Myocyte (in vitro differentiated cells): ENCODE results near the gene MT1M. TPM values are rescaled to one million over a fixed set of nuclear protein-coding genes. Genes with fewer than 3 reads are reported as not detected.
"Not testable (repeated sequence)": the region's sequence is repeated elsewhere in the genome, so short reads cannot be mapped to it uniquely, and the experiment has no call there.

Experiments
- DNase-seq: peaks from one replicate; pipeline ENCODE4 v3.0.0-alpha.2; 2012; ENCODE audit warnings: low read depth
- total RNA-seq: library from RNA; depleted of rRNA; stranded (reverse); fragments of >200 nt; gene quantifications from 2 replicates; pipeline ENCODE4 v1.2.3, GENCODE V29; 2014

Gene MT1M
- total RNA-seq, 1 donor from 2014 or later: not detected

DNA sequence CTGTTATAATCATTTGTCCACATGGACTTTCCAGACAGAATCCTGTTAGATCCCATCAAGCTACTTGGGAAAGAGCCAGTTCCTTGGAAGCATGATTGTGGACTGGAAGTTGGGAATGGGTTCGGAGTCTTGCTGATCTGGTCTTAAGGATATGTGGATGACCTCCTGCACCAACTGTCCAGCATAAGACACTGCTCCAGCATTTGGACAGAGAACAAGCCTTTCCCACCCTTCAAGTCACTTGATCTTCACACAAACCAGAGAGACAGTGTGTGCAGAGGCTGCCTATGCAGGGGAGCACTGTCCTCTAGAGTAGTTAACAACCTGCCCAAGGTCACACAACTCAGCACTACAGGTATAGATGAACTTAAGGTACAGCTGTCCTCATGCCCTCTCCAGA lies 13.4 kb downstream of the MT1M start:
- no peak for DNase-seq

DNA sequence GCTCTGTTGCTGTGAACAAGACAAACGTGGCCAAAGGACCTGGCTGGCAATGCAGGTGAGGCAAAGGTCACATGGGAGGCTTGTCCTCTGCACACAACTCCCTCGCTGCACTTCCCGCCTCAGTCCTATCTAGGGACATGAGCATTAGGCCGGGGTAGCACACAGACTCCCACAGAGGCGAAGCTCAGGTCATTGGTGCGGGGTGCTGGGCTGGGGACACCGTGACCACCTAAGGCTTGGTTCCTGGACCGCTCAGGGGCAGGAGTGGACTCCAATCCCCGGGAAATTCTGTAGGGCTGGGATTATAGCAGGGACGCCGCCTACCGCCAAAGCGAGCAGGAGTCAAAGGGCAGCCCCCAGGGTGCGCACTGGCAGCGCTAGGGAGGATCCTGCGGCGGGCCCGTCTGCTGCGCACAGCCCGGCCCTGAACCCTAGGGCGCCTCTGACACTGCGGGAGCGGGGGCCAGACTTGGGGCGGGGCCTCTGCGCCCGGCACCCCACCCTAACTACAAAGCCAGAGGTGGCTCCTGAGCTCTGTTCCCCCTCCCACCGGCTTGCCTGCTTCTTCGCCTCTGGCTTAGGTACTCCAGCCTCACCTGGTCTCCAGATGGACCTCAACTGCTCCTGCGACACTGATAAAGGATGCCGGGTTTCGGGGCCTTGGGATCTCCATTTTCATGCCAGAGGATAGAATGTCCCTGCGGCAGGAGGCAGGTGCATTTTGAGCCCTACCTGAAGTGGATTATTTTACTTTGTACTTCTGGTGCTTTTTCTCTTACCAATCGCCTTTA lies 15.4 kb downstream of the MT1M start:
- DNase-seq: no peak

DNA sequence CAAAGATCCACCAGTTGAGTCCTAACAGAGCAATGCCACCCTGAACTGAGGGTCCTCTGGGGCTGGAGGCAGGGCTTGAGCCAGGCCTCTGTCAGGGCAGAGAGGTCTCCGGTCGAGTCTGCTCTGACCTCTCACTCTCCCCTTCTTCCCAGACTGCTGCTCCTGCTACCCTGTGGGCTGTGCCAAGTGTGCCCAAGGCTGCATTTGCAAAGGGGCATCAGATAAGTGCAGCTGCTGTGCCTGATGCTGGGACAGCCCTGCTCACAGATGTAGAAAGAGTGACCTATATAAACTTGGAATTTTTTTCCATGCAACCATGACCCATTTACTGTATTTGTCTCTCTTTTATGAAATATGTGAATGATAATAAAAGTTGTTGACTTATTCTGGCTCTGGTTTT lies 16.8 kb downstream of the MT1M start:
- DNase-seq: no peak

DNA sequence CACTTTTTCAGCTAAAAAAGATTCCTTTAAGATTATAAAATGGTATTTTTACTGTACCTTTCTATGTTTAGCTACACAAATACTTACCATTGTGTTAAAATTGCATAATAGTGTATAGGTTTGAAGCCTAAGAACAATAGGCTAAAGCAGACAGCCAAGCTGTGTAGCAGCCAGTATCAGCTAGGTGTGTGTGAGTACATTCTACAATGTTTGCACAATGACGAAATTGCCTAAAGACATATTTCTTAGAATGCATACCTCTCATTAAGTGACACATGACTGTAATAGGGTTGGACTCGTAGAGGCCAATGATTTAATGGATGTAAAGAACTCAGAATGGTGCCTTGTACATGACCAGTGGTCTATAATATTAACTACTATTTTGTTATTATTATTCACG lies 17.4 kb downstream of the MT1M start:
- DNase-seq: no peak

DNA sequence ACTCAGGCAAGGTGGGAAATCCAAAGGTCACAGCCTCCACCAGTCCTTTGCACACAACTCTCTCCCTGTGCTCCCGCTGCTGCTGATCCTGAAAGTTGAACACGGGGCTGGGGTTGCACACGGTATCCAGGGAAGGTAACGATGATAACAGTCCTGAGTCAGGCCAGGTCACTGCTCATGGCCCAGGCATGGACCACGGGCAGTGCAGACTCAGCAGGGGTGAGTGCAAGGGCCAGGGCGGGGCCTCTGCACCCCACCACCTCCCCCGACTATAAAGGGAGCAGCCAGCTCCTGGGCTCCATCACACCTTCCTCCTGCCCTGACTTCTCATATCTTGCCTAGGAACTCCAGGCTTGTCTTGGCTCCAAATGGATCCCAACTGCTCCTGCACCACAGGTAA lies 19.1 kb downstream of the MT1M start, which contains the start of gene MT1B:
Gene MT1B (plus strand): TSS at position 301 of the 400 bp plus-strand sequence. CDS start 68 bp downstream, at position 369.
- no peak for DNase-seq

DNA sequence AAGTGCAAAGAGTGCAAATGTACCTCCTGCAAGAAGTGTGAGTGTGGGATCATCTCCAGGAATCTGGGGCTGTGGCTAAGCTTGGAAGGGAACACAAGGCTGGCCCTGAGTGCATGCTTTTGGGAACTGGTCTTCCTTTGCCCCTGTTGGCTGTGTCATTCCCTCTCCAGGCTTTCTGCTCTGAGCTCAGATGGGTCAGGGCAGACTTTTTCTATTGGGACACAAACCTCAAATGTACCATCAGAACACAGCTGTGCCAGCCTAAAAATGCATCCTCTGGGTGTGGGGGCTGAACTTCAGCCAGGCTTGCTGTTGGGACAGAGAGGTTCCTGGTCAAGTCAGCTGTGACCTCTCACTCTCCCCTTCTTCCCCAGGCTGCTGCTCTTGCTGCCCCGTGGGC lies 20.1 kb downstream of the MT1M start:
- peak; percentile 13 for DNase-seq

DNA sequence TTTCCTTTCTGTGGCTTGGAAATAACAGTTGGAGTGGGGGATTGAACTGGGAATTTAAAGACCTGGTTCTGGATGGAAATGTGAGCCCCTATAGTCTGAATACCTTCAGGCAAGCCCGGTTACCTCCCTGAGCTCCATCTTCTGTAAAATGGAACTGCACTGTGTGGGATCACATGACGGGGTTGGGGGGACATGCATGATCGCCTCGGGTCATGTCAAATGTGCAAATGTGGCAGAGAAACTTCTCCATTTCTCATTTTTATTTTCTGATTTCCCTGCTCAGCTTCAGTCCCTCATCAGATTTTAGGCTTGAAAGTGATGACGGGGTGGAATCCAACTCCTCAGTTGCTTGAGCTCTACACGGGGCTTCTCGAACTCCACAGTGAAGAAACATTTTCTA lies 20.8 kb downstream of the MT1M start:
- DNase-seq: no peak

DNA sequence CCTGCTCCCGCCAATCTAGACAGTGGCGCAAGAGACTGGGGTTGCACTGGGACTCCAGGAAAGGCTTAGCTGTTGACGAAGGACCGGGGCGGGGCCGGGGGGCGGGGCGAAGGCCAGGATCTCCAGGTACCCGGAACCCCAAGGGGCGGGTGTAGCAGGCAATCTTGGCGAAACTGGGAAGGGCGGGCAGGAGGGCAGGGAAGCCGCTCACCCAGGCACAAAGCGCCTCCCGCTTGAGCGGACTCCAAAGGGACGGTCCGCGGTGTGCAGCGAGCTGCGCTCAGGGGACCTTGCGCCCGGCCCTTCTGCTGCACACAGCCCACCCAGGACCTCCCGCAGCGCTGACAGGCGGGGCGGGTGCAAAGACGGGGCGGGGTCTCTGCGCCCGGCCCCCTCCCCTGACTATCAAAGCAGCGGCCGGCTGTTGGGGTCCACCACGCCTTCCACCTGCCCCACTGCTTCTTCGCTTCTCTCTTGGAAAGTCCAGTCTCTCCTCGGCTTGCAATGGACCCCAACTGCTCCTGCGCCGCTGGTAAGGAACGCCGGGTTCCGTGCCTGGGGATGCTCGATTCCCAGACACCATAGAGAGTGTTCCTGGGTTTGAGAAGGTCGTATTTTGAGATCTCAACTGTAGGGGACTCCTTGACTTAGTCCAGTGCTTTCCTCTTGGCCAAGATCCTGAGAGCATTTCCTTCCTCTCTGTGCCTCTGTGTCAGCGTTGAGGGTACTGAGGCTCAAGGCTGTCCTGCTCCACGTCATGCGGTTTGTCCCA lies 25.3 kb downstream of the MT1M start, which contains the start of gene MT1F:
Gene MT1F (plus strand): TSS at position 405 of the 772 bp plus-strand sequence. CDS start 100 bp downstream, at position 505.
- DNase-seq: no peak

DNA sequence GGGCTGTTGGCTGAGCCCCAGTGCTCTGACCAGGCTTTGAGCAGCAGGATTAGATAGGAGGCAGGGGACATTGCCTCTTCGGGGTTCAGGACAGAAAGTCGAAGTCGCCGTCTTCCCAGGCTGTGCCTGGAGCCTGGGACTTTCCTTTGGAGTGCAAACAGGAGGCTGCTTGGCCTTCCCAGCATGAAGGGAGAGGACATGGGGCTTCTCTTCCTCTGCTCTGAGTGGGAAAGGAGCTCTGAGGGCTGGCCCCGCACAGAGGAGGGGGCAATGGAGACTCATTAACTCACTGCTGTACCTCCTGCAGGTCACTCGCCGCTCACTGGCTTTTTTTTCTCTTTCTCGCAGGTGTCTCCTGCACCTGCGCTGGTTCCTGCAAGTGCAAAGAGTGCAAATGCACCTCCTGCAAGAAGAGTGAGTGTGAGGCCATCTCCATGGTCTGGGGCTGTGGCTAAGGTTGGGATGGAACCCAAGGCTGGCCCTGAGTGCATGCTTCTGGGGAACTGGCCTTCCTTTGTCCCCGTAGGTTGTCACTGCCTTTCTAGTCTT lies 25.9 kb downstream of the MT1M start:
- no peak for DNase-seq

DNA sequence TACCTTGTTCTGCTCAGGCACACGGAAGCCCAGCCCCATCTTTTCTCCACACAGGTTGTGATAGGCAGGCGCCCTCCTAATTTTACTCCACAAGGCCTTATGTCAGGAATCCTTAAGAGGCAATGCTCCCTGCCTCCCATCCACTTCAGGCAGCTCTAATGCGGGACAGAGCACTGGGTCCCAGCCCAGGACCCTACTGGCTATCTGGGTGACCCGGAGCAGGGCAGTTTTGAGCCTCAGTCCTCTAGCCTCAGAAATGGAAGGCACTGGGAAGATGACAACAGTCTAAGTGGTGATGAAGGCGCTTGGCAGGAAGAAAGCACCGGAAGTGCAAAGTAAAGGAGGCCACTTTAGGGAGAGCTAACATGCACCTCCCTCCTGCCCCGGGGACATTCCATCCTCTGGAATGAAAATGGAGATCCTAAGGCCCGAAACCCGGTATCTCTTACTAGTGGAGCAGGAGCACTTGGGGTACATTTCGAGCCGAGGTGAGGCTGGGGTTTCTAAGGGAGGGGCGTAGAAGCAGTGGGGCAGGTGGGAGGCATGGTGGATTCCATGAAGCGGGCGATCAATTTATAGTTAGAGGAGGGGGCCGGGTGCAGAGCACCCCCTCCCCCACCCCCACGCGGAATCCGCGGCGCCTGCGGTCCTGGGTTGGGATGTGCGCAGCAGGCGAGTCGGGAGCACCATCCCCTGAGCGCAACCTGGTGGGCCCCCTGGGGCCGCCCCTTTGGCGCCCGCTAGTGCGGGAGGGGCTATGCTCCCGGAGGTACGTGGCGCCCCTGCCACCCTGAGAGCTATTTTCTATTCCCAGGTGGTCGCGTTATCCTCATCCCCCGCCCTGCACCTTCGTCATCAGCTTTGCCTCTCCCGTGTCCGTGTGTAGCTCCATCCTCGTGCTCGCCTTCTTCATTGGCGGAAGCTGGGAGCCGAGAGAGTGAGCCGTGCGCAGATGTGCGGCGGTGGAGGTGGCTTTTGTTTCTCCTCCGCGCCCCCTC lies 30.2 kb downstream of the MT1M start:
- no peak for DNase-seq

DNA sequence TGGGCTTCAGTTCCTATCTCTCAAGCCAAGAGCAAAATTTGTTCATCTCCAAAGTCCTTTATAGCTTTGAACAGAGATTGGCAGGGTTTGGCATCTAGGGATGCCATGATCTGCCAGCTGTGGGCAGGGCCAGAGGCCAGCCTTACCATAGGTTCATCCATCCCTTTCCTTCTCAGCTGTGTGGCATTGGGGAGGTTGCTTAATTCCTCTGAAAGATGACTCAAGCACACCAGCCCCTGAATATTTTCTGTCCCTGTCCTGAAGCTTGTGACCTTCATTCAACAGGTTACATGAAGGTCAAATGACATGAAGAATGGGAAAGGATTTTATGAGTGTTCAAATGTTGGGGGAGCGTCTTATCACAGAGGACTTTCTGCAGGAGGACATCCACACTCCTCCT lies 32.0 kb downstream of the MT1M start:
- no peak for DNase-seq

DNA sequence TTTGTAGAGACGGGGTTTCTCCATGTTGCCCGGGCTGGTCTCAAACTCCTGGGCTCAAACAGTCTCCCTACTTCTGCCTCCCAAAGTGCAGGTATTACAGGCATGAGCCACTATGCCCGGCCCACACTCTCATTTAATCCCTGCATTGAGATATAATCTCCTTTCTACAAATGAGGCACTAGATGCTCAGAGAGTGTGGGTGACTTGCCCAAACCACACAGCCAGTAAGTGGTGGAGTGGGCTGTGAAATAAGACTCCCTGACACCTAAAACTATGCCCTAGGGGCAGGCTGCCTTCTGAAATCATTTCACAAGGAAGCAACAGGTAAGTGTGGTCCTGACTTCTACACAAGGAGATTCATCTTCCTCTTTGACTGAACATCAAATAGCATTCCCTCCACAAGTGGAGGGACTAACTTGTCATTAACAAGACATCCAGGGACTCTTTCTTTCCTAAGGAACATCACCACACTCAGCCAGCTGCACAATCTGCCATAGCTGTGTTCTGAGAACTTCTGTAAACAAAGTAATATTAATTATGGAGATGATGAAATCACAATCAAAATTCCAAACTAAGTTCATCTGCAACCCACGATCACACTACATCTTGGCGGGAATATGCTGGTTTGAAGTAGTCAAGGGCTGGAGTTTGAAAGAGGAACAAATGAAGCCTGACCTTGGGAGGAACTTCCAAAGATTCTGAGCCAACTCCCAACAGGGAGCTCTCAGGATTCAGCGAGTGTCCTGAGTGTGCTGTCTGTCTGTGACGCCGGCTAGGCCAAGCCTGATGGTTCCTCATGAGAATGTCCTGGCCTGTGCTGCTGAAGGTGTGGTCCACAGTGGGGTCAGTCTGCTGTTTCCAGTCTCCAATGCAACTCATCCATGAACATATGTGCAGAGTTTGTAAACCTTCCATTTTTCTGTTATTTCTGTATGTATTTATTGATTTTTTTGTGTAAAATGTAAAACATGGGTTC lies 33.1 kb downstream of the MT1M start:
- not testable (repeated sequence) for DNase-seq

DNA sequence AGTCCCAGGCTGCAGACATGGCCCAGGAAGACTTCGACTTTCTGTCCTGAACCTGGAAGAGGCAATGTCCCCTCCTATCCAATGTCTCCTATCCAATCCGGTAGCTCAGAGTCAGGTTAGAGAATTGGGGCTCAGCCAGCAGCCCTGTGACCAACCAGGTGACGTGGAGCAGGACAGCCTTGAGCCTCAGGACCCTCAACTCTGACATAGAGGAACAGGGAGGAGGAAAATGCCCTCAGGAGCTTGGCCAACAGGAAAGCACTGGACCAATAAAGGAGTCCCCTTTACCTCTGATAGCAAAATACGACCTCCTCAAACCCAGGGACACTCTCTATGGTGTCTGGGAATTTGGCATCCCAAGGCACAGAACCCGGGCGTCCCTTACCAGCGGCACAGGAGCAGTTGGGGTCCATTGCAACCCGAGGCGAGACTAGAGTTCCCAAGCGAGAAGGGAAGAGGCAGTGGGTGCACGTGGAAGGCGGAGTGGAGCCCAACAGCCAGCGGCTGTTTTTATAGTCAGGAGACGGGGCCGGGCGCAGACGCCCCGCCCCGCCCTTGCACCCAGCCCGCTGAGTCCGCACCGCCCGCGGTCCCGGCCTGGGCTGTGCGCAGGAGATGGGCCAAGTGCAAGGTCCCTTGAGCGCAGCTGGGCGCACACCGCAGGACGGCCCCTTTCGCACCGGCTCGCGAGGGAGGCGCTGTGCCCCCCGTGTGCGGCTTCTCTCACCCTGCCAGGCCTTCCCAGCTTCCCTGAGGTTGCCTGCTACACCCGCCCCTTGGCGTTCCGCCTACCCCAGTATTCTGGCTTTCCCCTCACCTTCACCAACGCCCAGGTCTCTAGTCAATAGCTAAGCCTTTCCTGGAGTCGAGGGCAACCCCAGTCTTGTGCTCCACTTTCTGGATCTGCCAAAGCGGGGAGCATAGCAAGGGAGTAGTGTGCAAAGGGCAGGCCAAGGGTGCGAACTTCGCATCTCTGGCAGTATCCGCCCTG lies 35.4 kb downstream of the MT1M start, which contains the start of gene MT1G:
Gene MT1G (minus strand): TSS at position 485 of the 991 bp plus-strand sequence. CDS start 72 bp downstream, at position 413.
- DNase-seq: no peak

DNA sequence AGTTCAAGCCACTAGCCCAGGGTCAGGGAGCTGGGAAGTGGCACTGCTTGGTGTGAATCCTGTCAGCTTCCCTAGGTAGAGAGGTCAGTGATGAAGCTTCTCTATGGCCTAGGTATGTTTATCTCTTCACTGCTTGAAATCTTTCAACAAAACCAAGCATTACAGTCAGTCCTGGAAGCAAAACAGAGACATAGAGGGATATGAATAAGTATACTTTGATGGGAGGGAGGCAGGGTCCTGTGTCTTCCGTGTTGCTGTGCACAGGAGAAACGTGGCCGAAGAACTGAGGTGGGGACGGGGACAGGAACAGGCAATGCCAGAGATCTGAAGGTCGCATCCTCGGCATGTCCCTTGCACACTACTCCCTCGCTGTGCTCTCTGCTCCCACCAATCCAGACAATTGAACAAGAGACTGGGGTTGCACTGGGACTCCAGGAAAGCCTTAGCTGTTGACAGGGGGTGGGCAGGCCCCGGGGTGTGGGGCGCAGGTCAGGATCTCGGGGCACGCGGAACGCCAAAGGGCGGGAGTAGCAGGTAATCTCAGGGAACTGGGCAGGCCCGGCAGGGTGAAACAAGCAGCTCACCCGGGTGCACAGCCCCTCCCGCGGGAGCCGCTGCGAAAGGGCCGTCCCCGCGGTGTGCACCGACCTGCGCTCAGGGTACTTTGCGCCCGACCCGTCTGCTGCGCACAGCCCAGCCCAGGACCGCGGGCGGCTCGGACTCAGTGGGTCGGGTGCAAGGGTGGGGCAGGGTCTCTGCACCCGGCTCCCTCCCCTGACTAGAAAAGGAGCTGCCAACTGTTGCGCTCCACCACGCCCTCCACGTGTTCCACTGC lies 36.8 kb downstream of the MT1M start, which contains the start of gene MT1H:
Gene MT1H (plus strand): TSS at position 810 of the 835 bp plus-strand sequence. CDS start 71 bp downstream, outside the sequence.
- DNase-seq: no peak

DNA sequence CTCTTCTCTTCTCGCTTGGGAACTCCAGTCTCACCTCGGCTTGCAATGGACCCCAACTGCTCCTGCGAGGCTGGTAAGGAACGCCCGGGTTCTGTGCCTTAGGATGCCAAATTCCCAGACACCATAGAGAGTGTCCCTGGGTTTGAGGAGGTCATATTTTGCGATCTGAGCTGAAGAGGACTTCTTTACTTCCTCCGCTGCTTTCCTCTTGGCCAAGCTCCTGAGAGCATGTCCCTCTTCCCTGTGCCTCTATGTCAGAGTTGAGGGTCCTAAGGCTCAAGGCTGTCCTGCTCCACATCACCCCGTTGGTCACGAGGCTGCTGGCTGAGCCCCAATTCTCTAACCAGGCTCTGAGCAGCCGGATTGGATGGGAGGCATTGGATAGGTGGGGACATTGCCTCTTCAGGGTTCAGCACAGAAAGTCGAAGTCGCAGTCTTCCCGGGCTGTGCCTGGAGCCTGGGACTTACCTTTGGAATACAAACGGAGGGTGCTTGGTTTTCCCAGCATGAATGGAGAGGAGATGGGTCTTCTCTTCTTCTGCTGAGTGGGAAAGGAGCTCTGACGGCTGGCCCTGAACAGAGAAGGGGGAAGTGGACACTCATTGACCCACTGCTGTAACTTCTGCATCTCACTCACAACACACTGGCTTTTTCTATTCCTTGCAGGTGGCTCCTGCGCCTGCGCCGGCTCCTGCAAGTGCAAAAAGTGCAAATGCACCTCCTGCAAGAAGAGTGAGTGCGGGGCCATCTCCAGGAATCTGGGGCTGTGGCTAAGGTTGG lies 37.6 kb downstream of the MT1M start:
- no peak for DNase-seq

DNA sequence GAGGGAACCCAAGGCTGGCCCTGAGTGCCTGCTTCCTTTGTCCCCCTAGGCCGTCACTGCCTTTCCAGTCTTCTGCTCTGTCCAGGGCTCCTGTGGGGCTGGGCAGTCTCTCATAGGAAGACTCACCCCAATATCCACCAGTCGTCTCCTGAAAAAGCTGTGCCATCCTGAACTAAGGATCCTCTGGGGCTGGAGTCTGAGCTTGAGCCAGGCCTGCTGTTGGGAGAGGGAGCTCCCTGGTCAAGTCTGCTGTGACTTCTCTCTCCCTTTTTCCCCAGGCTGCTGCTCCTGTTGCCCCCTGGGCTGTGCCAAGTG lies 38.1 kb downstream of the MT1M start:
- no peak for DNase-seq
